K562 (cell line): Measurements from ENCODE around the gene RNF166. TPM values are rescaled to one million over a fixed set of nuclear protein-coding genes. Genes with fewer than 3 reads are reported as not detected.

ENCODE experiments used
- BCL6 ChIP-seq: fragments of 250-450 bp; sonication (Bioruptor Pico); IDR thresholded peaks from 2 replicates; pipeline ENCODE4 v1.4.0; 2020
- CREB1 ChIP-seq, 2 experiments: sonication (generic) in 1 of 2; formaldehyde crosslinking in 1 of 2; IDR thresholded peaks; 2 replicates each; pipeline versions ENCODE4 v1.6.1 to v1.8.0; 2012 to 2022; ENCODE audit warnings: inconsistent platforms in 1 of 2, mild to moderate bottlenecking in 1 of 2, missing genetic modification reagents in 1 of 2, moderate library complexity in 1 of 2
- FOXK1 ChIP-seq: sonication (generic); formaldehyde crosslinking; IDR thresholded peaks from 2 replicates; pipeline ENCODE4 v1.8.0; 2022; ENCODE audit warnings: missing genetic modification reagents, mild to moderate bottlenecking, borderline replicate concordance
- HIVEP1 ChIP-seq: fragments of 250-450 bp; sonication (Bioruptor Pico); IDR thresholded peaks from 2 replicates; pipeline ENCODE4 v1.4.0; 2020; ENCODE audit warnings: mild to moderate bottlenecking
- L3MBTL2 ChIP-seq: fragments of 450-650 bp; IDR thresholded peaks from 2 replicates; pipeline ENCODE4 v1.6.1; 2016; ENCODE audit warnings: mild to moderate bottlenecking, moderate library complexity
- NCOA1 ChIP-seq: fragments of 450-650 bp; IDR thresholded peaks from 2 replicates; pipeline ENCODE4 v1.6.1; 2016; ENCODE audit warnings: low read depth
- PCBP2 ChIP-seq: fragments of 200-400 bp; formaldehyde crosslinking; IDR thresholded peaks from 2 replicates; pipeline ENCODE4 v1.6.1; 2018; ENCODE audit warnings: low read length, low read depth, mild to moderate bottlenecking, moderate library complexity; ENCODE audit not compliant: poor library complexity, severe bottlenecking
- PML ChIP-seq: IDR thresholded peaks from 2 replicates; pipeline ENCODE4 v1.6.1; 2012; ENCODE audit warnings: low read length, inconsistent platforms
- RBBP5 ChIP-seq: fragments of 200-600 bp; sonication (generic); IDR thresholded peaks from 2 replicates; pipeline ENCODE4 v1.6.1; 2012; ENCODE audit warnings: borderline replicate concordance, mild to moderate bottlenecking, low read length, control low read depth, inconsistent platforms; ENCODE audit not compliant: insufficient read depth, poor library complexity, severe bottlenecking
- SIN3B ChIP-seq: fragments of 450-650 bp; IDR thresholded peaks from 2 replicates; pipeline ENCODE4 v1.6.1; 2017; ENCODE audit warnings: low read depth, mild to moderate bottlenecking, moderate library complexity
- SMARCE1 ChIP-seq: fragments of 450-650 bp; IDR thresholded peaks from 2 replicates; pipeline ENCODE4 v1.7.1; 2016; ENCODE audit warnings: mild to moderate bottlenecking
- ZKSCAN1 ChIP-seq: fragments of 150-350 bp; IDR thresholded peaks from 2 replicates; pipeline ENCODE4 v1.6.1; 2016; ENCODE audit warnings: low read depth, low read length
- ZNF408 ChIP-seq: fragments of 250-450 bp; sonication (Bioruptor Pico); IDR thresholded peaks from 2 replicates; pipeline ENCODE4 v1.4.0; 2020; ENCODE audit warnings: low read depth, mild to moderate bottlenecking, moderate library complexity
- ZNF696 ChIP-seq: fragments of 250-450 bp; sonication (Bioruptor Pico); conservative IDR thresholded peaks from 2 replicates; pipeline ENCODE4 v1.4.0; 2020; ENCODE audit warnings: mild to moderate bottlenecking, moderate library complexity
- polyA plus RNA-seq, 8 experiments: library from polyadenylated mRNA; depleted of rRNA in 4 of 8; stranded (reverse) in 5 of 8; unstranded in 3 of 8; fragments of >200 nt; fragmentation: Nextera tagmentation in 2 of 8; fragmentation: Illumina TruSeq in 1 of 8; extraction: Ambion mirVana in 2 of 8; extraction: Trizol in 1 of 8; gene quantifications; 2 replicates each; pipeline versions ENCODE4 v1.2.1 to v1.2.3, GENCODE V29; 2011 to 2014; ENCODE audit warnings: inconsistent platforms in 1 of 8, missing spikeins in 1 of 8
- total RNA-seq, 7 experiments: library from RNA; depleted of rRNA in 6 of 7; stranded (reverse); fragments of >200 nt in 6 of 7; fragmentation: Illumina TruSeq in 2 of 7; extraction: Trizol in 2 of 7; gene quantifications; 2 replicates each; pipeline versions ENCODE4 v1.2.1 to v1.2.3, GENCODE V29; 2011 to 2021; ENCODE audit warnings: low replicate concordance in 1 of 7
- TF ChIP-seq, protein P1 (sequence below): fragments of 450-650 bp; formaldehyde crosslinking; IDR thresholded peaks from 2 replicates; pipeline ENCODE4 v1.4.0; 2022; ENCODE audit warnings: missing genetic modification characterization
- TF ChIP-seq, protein P2 (sequence below): fragments of 250-450 bp; sonication (Bioruptor Pico); IDR thresholded peaks from 2 replicates; pipeline ENCODE4 v1.5.0; 2020; ENCODE audit warnings: mild to moderate bottlenecking, borderline replicate concordance
- TF ChIP-seq, protein P3 (sequence below): sonication (generic); formaldehyde crosslinking; IDR thresholded peaks from 2 replicates; pipeline ENCODE4 v1.8.0; 2022; ENCODE audit warnings: missing genetic modification reagents, mild to moderate bottlenecking, moderate library complexity, borderline replicate concordance
- TF ChIP-seq, protein P4 (sequence below), 2 experiments: fragments of 200-800 bp in 1 of 2; sonication (Bioruptor generic) in 1 of 2; sonication (generic) in 1 of 2; formaldehyde crosslinking in 1 of 2; IDR thresholded peaks in 1 of 2; conservative IDR thresholded peaks in 1 of 2; 2 replicates each; pipeline versions ENCODE4 v1.5.0 to v1.6.1; 2016 to 2020; ENCODE audit warnings: missing compliant biosample characterization in 1 of 2, missing genetic modification characterization in 1 of 2, missing genetic modification reagents in 1 of 2
- TF ChIP-seq, protein P5 (sequence below): fragments of 250-450 bp; sonication (Bioruptor Pico); IDR thresholded peaks from 2 replicates; pipeline ENCODE4 v1.8.0; 2022; ENCODE audit warnings: moderate library complexity, mild to moderate bottlenecking, inconsistent platforms

Gene RNF166
- total and polyA plus RNA-seq, 9 of the 15 experiments (the other 6 are each of a cell fraction or from before 2014, with no cell fraction given), result 0.56 to 60.3 (median 19.5) TPM

DNA sequence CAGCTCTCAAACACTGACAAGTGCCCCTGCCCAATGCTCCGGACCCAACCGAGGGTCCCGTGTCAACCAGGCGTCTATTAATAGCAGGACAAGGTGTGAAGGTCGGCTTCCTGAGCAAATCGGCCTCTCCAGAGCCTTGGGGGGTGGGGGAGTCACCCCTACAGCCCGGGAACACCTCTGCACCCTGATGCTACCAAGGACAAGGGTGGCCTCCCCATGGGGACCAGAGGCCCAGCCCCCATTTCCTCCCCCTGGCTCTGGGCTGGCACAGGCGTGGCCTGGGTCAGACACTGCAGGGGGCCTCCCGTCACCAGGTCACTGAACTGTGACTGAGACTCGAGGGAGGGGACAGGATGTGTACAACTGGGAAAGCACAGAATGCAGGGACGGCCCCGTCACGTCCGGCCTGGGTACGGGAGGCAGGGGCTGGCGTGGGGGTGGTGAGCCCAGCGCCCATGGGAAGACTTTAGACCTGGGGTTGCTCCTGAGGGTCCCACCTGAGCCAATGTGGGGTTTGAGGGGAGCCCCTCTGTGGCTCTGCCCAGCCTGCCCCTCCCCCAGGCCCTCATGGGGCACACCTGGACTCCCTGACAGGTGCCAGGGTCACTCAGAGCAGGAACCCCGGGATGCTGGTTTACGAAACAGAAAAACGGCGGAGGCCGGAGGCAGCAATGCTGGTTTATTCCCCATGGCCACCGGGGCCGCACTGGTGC is 54.8 kb downstream of the RNF166 start (continued):
- TF ChIP-seq, protein P1, sequence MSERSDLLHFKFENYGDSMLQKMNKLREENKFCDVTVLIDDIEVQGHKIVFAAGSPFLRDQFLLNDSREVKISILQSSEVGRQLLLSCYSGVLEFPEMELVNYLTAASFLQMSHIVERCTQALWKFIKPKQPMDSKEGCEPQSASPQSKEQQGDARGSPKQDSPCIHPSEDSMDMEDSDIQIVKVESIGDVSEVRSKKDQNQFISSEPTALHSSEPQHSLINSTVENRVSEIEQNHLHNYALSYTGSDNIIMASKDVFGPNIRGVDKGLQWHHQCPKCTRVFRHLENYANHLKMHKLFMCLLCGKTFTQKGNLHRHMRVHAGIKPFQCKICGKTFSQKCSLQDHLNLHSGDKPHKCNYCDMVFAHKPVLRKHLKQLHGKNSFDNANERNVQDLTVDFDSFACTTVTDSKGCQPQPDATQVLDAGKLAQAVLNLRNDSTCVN, result no peak
- TF ChIP-seq ZNF408 (CRISPR knock-in tag), result no peak
- peak; percentile 49; the same call in 1 of the 2 replicates for TF ChIP-seq L3MBTL2
- peak; percentile 85 for TF ChIP-seq CREB1 (IDR thresholded peaks at IDR 0.05)
- TF ChIP-seq CREB1 (CRISPR knock-in tag; IDR thresholded peaks at IDR 0.05), result peak; percentile 73
- no peak for TF ChIP-seq PML
- TF ChIP-seq, protein P2, sequence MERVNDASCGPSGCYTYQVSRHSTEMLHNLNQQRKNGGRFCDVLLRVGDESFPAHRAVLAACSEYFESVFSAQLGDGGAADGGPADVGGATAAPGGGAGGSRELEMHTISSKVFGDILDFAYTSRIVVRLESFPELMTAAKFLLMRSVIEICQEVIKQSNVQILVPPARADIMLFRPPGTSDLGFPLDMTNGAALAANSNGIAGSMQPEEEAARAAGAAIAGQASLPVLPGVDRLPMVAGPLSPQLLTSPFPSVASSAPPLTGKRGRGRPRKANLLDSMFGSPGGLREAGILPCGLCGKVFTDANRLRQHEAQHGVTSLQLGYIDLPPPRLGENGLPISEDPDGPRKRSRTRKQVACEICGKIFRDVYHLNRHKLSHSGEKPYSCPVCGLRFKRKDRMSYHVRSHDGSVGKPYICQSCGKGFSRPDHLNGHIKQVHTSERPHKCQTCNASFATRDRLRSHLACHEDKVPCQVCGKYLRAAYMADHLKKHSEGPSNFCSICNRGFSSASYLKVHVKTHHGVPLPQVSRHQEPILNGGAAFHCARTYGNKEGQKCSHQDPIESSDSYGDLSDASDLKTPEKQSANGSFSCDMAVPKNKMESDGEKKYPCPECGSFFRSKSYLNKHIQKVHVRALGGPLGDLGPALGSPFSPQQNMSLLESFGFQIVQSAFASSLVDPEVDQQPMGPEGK (CRISPR knock-in tag), result no peak
- no peak for TF ChIP-seq SIN3B
- TF ChIP-seq SMARCE1, result peak; percentile 65; the same call in 1 of the 2 replicates
- TF ChIP-seq, protein P3, sequence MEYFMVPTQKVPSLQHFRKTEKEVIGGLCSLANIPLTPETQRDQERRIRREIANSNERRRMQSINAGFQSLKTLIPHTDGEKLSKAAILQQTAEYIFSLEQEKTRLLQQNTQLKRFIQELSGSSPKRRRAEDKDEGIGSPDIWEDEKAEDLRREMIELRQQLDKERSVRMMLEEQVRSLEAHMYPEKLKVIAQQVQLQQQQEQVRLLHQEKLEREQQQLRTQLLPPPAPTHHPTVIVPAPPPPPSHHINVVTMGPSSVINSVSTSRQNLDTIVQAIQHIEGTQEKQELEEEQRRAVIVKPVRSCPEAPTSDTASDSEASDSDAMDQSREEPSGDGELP (CRISPR knock-in tag), result peak; percentile 32; the same call in 1 of the 2 replicates
- TF ChIP-seq NCOA1, result peak; percentile 72
- TF ChIP-seq, protein P4, sequence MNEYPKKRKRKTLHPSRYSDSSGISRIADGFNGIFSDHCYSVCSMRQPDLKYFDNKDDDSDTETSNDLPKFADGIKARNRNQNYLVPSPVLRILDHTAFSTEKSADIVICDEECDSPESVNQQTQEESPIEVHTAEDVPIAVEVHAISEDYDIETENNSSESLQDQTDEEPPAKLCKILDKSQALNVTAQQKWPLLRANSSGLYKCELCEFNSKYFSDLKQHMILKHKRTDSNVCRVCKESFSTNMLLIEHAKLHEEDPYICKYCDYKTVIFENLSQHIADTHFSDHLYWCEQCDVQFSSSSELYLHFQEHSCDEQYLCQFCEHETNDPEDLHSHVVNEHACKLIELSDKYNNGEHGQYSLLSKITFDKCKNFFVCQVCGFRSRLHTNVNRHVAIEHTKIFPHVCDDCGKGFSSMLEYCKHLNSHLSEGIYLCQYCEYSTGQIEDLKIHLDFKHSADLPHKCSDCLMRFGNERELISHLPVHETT (CRISPR knock-in tag; conservative IDR thresholded peaks at IDR 0.05 in 1 of 2, IDR thresholded peaks at IDR 0.05 in 1 of 2), result no peak
- TF ChIP-seq FOXK1, result 0 out of 2 replicates have a peak, but pooled peaks have one; percentile 67
- no peak for TF ChIP-seq BCL6
- no peak for TF ChIP-seq PCBP2
- TF ChIP-seq, protein P5, sequence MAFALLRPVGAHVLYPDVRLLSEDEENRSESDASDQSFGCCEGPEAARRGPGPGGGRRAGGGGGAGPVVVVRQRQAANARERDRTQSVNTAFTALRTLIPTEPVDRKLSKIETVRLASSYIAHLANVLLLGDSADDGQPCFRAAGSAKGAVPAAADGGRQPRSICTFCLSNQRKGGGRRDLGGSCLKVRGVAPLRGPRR (CRISPR knock-in tag), result 0 out of 2 replicates have a peak, but pooled peaks have one; percentile 66
- no peak for TF ChIP-seq ZNF696 (CRISPR knock-in tag)
- TF ChIP-seq ZKSCAN1, result no peak
- peak; percentile 49 for TF ChIP-seq RBBP5
- TF ChIP-seq HIVEP1 (CRISPR knock-in tag), result no peak
